GM08714 (cell line): Measurements from ENCODE around the gene STPG4.
"Not testable (repeated sequence)": the region's sequence is repeated elsewhere in the genome, so short reads cannot be mapped to it uniquely, and the experiment has no call there.

Source experiments
- H3K4me3 ChIP-seq: fragments of 200-500 bp; sonication (Bioruptor generic); 2 replicates; pipeline ENCODE4 v1.5.1; 2014; ENCODE audit warnings: mild to moderate bottlenecking, low read length, inconsistent platforms
- ZNF274 ChIP-seq: IDR thresholded peaks from 2 replicates; pipeline ENCODE4 v1.6.1; 2012; ENCODE audit warnings: mild to moderate bottlenecking, low read depth, low read length

Gene STPG4

GRCh38 chr2:47119001-47119400, 36.1 kb downstream of the STPG4 start:
- H3K4me3 ChIP-seq, result no peak overlapping the region
- no peak for TF ChIP-seq ZNF274

- no peak overlapping the region for H3K4me3 ChIP-seq
- no peak for TF ChIP-seq ZNF274
These were observed 36.5 kb downstream of the STPG4 start for GRCh38 chr2:47118581-47118980.

- no peak for TF ChIP-seq ZNF274
- no peak overlapping the region for H3K4me3 ChIP-seq
These were observed 42.3 kb downstream of the STPG4 start for GRCh38 chr2:47112665-47113435.

- no peak overlapping the region for H3K4me3 ChIP-seq
- TF ChIP-seq ZNF274, result no peak
These were observed 45.4 kb downstream of the STPG4 start for GRCh38 chr2:47109680-47110079.

GRCh38 chr2:47109007-47109375, 46.1 kb downstream of the STPG4 start:
- no peak for TF ChIP-seq ZNF274
- H3K4me3 ChIP-seq, result no peak overlapping the region

GRCh38 chr2:47108267-47109006, 46.7 kb downstream of the STPG4 start:
- H3K4me3 ChIP-seq, result not testable (repeated sequence)

- not testable (repeated sequence) for H3K4me3 ChIP-seq
These were observed 47.9 kb downstream of the STPG4 start for GRCh38 chr2:47107201-47107600.

GRCh38 chr2:47106231-47106630, 48.9 kb downstream of the STPG4 start:
- not testable (repeated sequence) for H3K4me3 ChIP-seq

GRCh38 chr2:47099712-47100111, 55.4 kb downstream of the STPG4 start:
- H3K4me3 ChIP-seq, result not testable (repeated sequence)

GRCh38 chr2:47098953-47099352, 56.2 kb downstream of the STPG4 start:
- no peak overlapping the region for H3K4me3 ChIP-seq
- TF ChIP-seq ZNF274, result no peak

GRCh38 chr2:47097563-47097962, 57.5 kb downstream of the STPG4 start:
- no peak overlapping the region for H3K4me3 ChIP-seq
- TF ChIP-seq ZNF274, result no peak

GRCh38 chr2:47096451-47096850, 58.7 kb downstream of the STPG4 start:
- H3K4me3 ChIP-seq, result no peak overlapping the region
- no peak for TF ChIP-seq ZNF274

- no peak overlapping the region for H3K4me3 ChIP-seq
These were observed 59.6 kb downstream of the STPG4 start for GRCh38 chr2:47095349-47096020.

GRCh38 chr2:47094511-47095142, 60.5 kb downstream of the STPG4 start:
- H3K4me3 ChIP-seq, result no peak overlapping the region
- TF ChIP-seq ZNF274, result no peak

More at GRCh38 chr2:47095349-47096020, 59.6 kb downstream of the STPG4 start:
- no peak for TF ChIP-seq ZNF274

- no peak overlapping the region for H3K4me3 ChIP-seq
- TF ChIP-seq ZNF274, result no peak
These were observed 61.5 kb downstream of the STPG4 start for GRCh38 chr2:47093626-47094025.

- H3K4me3 ChIP-seq, result no peak overlapping the region
- TF ChIP-seq ZNF274, result no peak
These were observed 62.6 kb downstream of the STPG4 start for GRCh38 chr2:47092465-47092864.
